HEK293T (cell line): ENCODE measurements around the gene CLCF1.

Experiments
- ARNT ChIP-seq: fragments of 450-650 bp; IDR thresholded peaks from 2 replicates; pipeline ENCODE4 v1.6.1; 2017; ENCODE audit warnings: mild to moderate bottlenecking
- ELF4 ChIP-seq: fragments of 450-650 bp; IDR thresholded peaks from 2 replicates; pipeline ENCODE4 v1.6.1; 2017; ENCODE audit warnings: antibody characterized with exemption
- FOXA1 ChIP-seq: fragments of 450-650 bp; IDR thresholded peaks from 2 replicates; pipeline ENCODE4 v1.6.1; 2016; ENCODE audit warnings: mild to moderate bottlenecking
- FOXK2 ChIP-seq: fragments of 450-650 bp; IDR thresholded peaks from 2 replicates; pipeline ENCODE4 v1.6.1; 2016; ENCODE audit warnings: mild to moderate bottlenecking
- FOXM1 ChIP-seq: fragments of 450-650 bp; IDR thresholded peaks from 2 replicates; pipeline ENCODE4 v1.6.1; 2017; ENCODE audit warnings: mild to moderate bottlenecking, borderline replicate concordance
- HDGF ChIP-seq: fragments of 450-650 bp; IDR thresholded peaks from 2 replicates; pipeline ENCODE4 v1.6.1; 2017; ENCODE audit warnings: antibody characterized with exemption, borderline replicate concordance
- SP1 ChIP-seq: fragments of 450-650 bp; IDR thresholded peaks from 2 replicates; pipeline ENCODE4 v1.6.1; 2017
- SUZ12 ChIP-seq: fragments of 450-650 bp; IDR thresholded peaks from 2 replicates; pipeline ENCODE4 v1.6.1; 2016; ENCODE audit warnings: mild to moderate bottlenecking
- TF ChIP-seq, protein P1 (sequence below): fragments of 450-650 bp; IDR thresholded peaks from 2 replicates; pipeline ENCODE4 v1.6.1; 2016

DNA sequence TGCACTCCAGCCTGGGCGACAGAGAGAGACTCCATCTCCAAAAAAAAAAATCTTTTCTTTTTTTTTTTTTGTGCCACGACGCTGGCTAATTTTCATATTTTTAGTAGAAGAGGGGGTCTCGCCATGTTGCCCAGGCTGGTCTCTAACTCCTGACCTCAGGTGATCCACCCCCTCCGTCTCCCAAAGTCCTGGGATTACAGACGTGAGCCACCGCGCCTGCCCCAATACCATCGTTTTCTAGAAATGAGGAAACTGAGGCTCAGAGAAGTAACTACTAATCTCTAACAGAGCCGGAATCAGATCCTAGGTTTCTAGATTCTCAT is 56.6 kb downstream of the CLCF1 start:
- TF ChIP-seq FOXK2 (no peak), FOXM1 (no peak), HDGF (no peak), SP1 (no peak), ELF4 (no peak), SUZ12 (no peak), ARNT (no peak), FOXA1 (no peak)
- TF ChIP-seq, protein P1, sequence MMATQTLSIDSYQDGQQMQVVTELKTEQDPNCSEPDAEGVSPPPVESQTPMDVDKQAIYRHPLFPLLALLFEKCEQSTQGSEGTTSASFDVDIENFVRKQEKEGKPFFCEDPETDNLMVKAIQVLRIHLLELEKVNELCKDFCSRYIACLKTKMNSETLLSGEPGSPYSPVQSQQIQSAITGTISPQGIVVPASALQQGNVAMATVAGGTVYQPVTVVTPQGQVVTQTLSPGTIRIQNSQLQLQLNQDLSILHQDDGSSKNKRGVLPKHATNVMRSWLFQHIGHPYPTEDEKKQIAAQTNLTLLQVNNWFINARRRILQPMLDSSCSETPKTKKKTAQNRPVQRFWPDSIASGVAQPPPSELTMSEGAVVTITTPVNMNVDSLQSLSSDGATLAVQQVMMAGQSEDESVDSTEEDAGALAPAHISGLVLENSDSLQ: no peak
